Activated CD4-positive, alpha-beta T cell treated with anti-CD3 and anti-CD28 coated beads for 36 hours (primary cell): ENCODE results near the gene SUMO4. TPM values are rescaled to one million over a fixed set of nuclear protein-coding genes. Genes with fewer than 3 reads are reported as not detected.

Experiments
- ATAC-seq: fragments of 200-7000 bp; cut with Tn5 transposase; one replicate; pipeline ENCODE4 v1.10.0; 2021; ENCODE audit warnings: mild to moderate bottlenecking, moderate library complexity
- CTCF ChIA-PET: fragments of 350-600 bp; sonication (Branson Sonifier 250); formaldehyde crosslinking; loops from one replicate; lab custom pipeline; 2021; ENCODE audit warnings: antibody characterized with exemption; lab: Charles Lee
- POLR2A ChIA-PET: fragments of 350-600 bp; sonication (Branson Sonifier 250); formaldehyde crosslinking; loops from one replicate; lab custom pipeline; 2021; ENCODE audit warnings: antibody characterized with exemption, inconsistent platforms; lab: Charles Lee
- DNase-seq: peaks from one replicate; pipeline ENCODE4 v3.0.0-alpha.2; 2020
- H3K27ac Mint-ChIP-seq: one replicate; pipeline ENCODE4 v1.8.0; 2021; ENCODE audit warnings: mixed read lengths
- H3K27me3 Mint-ChIP-seq: one replicate; pipeline ENCODE4 v1.8.0; 2021; ENCODE audit warnings: mixed read lengths
- H3K36me3 Mint-ChIP-seq: one replicate; pipeline ENCODE4 v1.8.0; 2021; ENCODE audit warnings: low read depth, mixed read lengths
- H3K4me1 Mint-ChIP-seq: one replicate; pipeline ENCODE4 v1.8.0; 2021; ENCODE audit warnings: mixed read lengths
- H3K4me3 Mint-ChIP-seq: one replicate; pipeline ENCODE4 v1.8.0; 2021; ENCODE audit warnings: mild to moderate bottlenecking, moderate library complexity, mixed read lengths
- H3K9me3 Mint-ChIP-seq: one replicate; pipeline ENCODE4 v1.8.0; 2021; ENCODE audit warnings: low read depth, mixed read lengths
- intact Hi-C, 2 experiments: fragments of 100-400 bp; cut with DNase I in 1 of 2; cut with micrococcal nuclease in 1 of 2; formaldehyde crosslinking; loops; one replicate each; pipeline versions ENCODE4 v1.14.2 to v1.15.1; 2022 to 2024; cut with DNase I, micrococcal nuclease
- total RNA-seq, 2 experiments: library from RNA; stranded (reverse); gene quantifications; one replicate each; pipeline ENCODE4 v1.2.3, GENCODE V29; 2021

The SUMO4 gene
- total RNA-seq, 2 experiments from 2014 or later = 4.7 to 5.3 TPM

- Mint-ChIP-seq H3K9me3 (no peaks in the 10 kb centered on the region), H3K27ac (no peak overlapping the region), H3K27me3 (no peaks in the 10 kb centered on the region), H3K36me3 (no peaks in the 10 kb centered on the region), H3K4me3 (no peak overlapping the region), H3K4me1 (peaks cover 6% of the 10 kb centered on the region)
- ATAC-seq (no peak), DNase-seq (no peak)
- CTCF ChIA-PET = interaction anchor here (0.6 to 5.8 kb wide), 21 partner anchors 8 to 855 kb away, joined by 3 to 118 read pairs (median 4); no protein-coding TSS in a partner anchor
- POLR2A ChIA-PET = no interaction called here
- intact Hi-C loops = loop anchor here in 1 of 2 experiments (2.0 to 5.0 kb wide), 4 partner anchors 115 to 856 kb away; partner anchors contain the start of gene UST
Measured at GRCh38 chr6:149433405-149433804, 33.3 kb downstream of the SUMO4 start.

- DNase-seq = no peak
- no peaks in the 10 kb centered on the region for H3K9me3 Mint-ChIP-seq
- H3K4me1 Mint-ChIP-seq = peaks cover 11% of the 10 kb centered on the region
- no peak for ATAC-seq
- CTCF ChIA-PET = interaction anchor here (0.6 to 5.8 kb wide), 20 partner anchors 9 to 856 kb away, joined by 3 to 118 read pairs (median 4); no protein-coding TSS in a partner anchor
- H3K27ac Mint-ChIP-seq = no peak overlapping the region
- intact Hi-C loops = loop anchor here in 1 of 2 experiments (2.0 to 5.0 kb wide), 4 partner anchors 115 to 857 kb away; partner anchors contain the start of gene UST
- no peaks in the 10 kb centered on the region for H3K27me3 Mint-ChIP-seq
- H3K36me3 Mint-ChIP-seq = no peaks in the 10 kb centered on the region
- H3K4me3 Mint-ChIP-seq = no peak overlapping the region
- POLR2A ChIA-PET = no interaction called here
Measured at GRCh38 chr6:149433881-149434280, 33.8 kb downstream of the SUMO4 start.

- intact Hi-C loops = no loop called here
- ATAC-seq = no peak
- H3K27me3 Mint-ChIP-seq = no peaks in the 10 kb centered on the region
- peaks cover 18% of the 10 kb centered on the region for H3K4me1 Mint-ChIP-seq
- DNase-seq = no peak
- H3K9me3 Mint-ChIP-seq = no peaks in the 10 kb centered on the region
- no peak overlapping the region for H3K27ac Mint-ChIP-seq
- H3K36me3 Mint-ChIP-seq = no peaks in the 10 kb centered on the region
- ChIA-PET POLR2A (no interaction called here), CTCF (interaction anchor here (0.5 to 4.5 kb wide), 4 partner anchors 8 to 408 kb away, joined by 3 to 29 read pairs (median 4); no protein-coding TSS in a partner anchor)
- H3K4me3 Mint-ChIP-seq = no peak overlapping the region
Measured at GRCh38 chr6:149435919-149436586, 36.0 kb downstream of the SUMO4 start.

- intact Hi-C loops = no loop called here
- no peaks in the 10 kb centered on the region for H3K27me3 Mint-ChIP-seq
- peaks cover 18% of the 10 kb centered on the region for H3K4me1 Mint-ChIP-seq
- no peak overlapping the region for H3K27ac Mint-ChIP-seq
- POLR2A ChIA-PET = no interaction called here
- H3K4me3 Mint-ChIP-seq = no peak overlapping the region
- no peak for DNase-seq
- H3K9me3 Mint-ChIP-seq = no peaks in the 10 kb centered on the region
- no peaks in the 10 kb centered on the region for H3K36me3 Mint-ChIP-seq
- CTCF ChIA-PET = interaction anchor here (0.5 to 4.5 kb wide), 4 partner anchors 9 to 408 kb away, joined by 3 to 29 read pairs (median 4); no protein-coding TSS in a partner anchor
- ATAC-seq = no peak
Measured at GRCh38 chr6:149436647-149437046, 36.6 kb downstream of the SUMO4 start.

GRCh38 chr6:149437212-149437611 lies 37.1 kb downstream of the SUMO4 start:
- Mint-ChIP-seq H3K4me1 (peaks cover 15% of the 10 kb centered on the region), H3K36me3 (no peaks in the 10 kb centered on the region), H3K27me3 (no peaks in the 10 kb centered on the region), H3K4me3 (no peak overlapping the region), H3K27ac (no peak overlapping the region), H3K9me3 (no peaks in the 10 kb centered on the region)
- CTCF ChIA-PET = interaction anchor here (1.4 to 4.5 kb wide), 2 partner anchors 79 to 409 kb away, joined by 3 to 29 read pairs; no protein-coding TSS in a partner anchor
- DNase-seq = no peak
- POLR2A ChIA-PET = no interaction called here
- no peak for ATAC-seq
- intact Hi-C loops = no loop called here

DNA sequence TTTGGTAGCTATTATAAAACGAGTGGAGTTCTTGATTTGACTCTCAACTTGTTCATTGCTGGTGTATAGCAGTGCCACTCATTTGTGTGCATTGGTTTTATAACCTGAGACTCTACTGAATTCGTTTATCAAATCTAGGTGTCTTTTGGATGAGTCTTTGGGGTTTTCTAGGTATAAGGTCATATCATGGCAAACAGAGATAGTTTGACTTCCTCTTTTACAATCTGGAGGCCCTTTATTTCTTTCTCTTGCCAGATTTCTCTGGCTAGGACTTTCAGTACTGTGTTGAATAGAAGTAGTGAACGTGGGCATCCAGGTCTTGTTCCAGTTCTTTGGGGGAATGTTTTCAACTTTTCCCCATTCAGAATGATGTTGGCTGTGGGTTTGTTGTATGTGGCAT lies 38.8 kb downstream of the SUMO4 start:
- DNase-seq = no peak
- POLR2A ChIA-PET = interaction anchor here (0.8 kb wide), 1 partner anchor 408 kb away, joined by 3 read pairs; no protein-coding TSS in a partner anchor

DNA sequence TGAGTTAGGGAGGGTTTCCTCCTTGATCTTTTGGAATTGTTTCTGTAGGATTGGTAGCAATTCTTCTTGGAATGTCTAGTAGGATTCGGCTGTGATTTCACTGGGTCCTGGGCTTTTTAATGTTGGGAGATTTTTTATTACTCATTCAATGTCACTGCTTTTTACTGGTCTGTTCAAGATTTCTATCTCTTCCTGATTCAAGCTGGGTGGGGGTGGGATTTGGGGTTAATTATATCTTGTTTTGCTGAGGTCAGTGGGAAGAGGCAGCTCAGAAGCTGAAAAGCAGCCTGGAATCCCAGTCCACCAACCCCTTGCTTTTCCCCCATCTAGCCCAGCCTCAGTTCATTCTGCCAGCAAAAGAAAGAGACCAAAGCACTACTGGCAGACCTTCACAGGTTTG lies 39.6 kb downstream of the SUMO4 start:
- Mint-ChIP-seq H3K4me3 (no peak overlapping the region), H3K27ac (no peak overlapping the region)

More for the DNA sequence above, 38.8 kb downstream of the SUMO4 start:
- CTCF ChIA-PET = interaction anchor here (1.0 to 1.5 kb wide), 2 partner anchors 78 to 354 kb away, joined by 3 read pairs; no protein-coding TSS in a partner anchor
- intact Hi-C loops = no loop called here
- peaks cover 15% of the 10 kb centered on the region for H3K4me1 Mint-ChIP-seq
- H3K9me3 Mint-ChIP-seq = no peaks in the 10 kb centered on the region
- no peak overlapping the region for H3K4me3 Mint-ChIP-seq
- H3K27me3 Mint-ChIP-seq = no peaks in the 10 kb centered on the region
- no peak overlapping the region for H3K27ac Mint-ChIP-seq
- H3K36me3 Mint-ChIP-seq = no peaks in the 10 kb centered on the region
- ATAC-seq = peak; percentile 86

GRCh38 chr6:149440735-149441671 lies 40.9 kb downstream of the SUMO4 start:
- no peak for DNase-seq
- ChIA-PET CTCF (interaction anchor here (0.6 to 1.9 kb wide), 11 partner anchors 9 to 469 kb away, joined by 3 to 18 read pairs (median 3); no protein-coding TSS in a partner anchor), POLR2A (no interaction called here)

More for the DNA sequence above, 39.6 kb downstream of the SUMO4 start:
- intact Hi-C loops = no loop called here
- Mint-ChIP-seq H3K9me3 (no peaks in the 10 kb centered on the region), H3K4me1 (peaks cover 15% of the 10 kb centered on the region), H3K27me3 (no peaks in the 10 kb centered on the region), H3K36me3 (peaks cover 2% of the 10 kb centered on the region)
- ChIA-PET POLR2A (no interaction called here), CTCF (interaction anchor here (0.6 to 1.5 kb wide), 4 partner anchors 14 to 355 kb away, joined by 3 read pairs; no protein-coding TSS in a partner anchor)
- DNase-seq = no peak
- ATAC-seq = no peak

DNA sequence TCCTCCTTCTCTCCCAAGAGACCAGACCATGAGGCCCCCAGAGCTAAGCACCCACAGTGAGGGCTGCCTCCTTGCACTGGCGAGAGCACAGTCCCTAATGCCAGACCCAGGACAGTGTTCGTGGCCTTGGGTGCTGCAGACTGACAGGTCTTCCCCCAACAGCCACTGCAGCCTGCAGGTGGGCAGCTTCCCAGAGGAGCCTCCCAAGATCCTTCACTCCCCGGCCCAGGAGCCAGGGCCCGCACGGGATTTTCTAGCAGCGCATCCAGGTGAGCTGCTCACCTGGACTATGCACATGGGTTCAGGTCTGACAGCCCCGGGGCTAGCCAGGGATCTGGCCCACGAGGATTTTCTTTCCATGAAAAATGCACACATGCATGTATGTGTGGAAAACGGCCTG lies 41.7 kb downstream of the SUMO4 start:
- H3K27ac Mint-ChIP-seq = no peak overlapping the region
- DNase-seq = no peak
- peaks cover 3% of the 10 kb centered on the region for H3K36me3 Mint-ChIP-seq
- no peak overlapping the region for H3K4me3 Mint-ChIP-seq
- no peaks in the 10 kb centered on the region for H3K27me3 Mint-ChIP-seq
- H3K9me3 Mint-ChIP-seq = no peaks in the 10 kb centered on the region
- intact Hi-C loops = no loop called here
- peaks cover 15% of the 10 kb centered on the region for H3K4me1 Mint-ChIP-seq
- ChIA-PET POLR2A (no interaction called here), CTCF (interaction anchor here (0.6 to 1.9 kb wide), 6 partner anchors 10 to 315 kb away, joined by 3 to 18 read pairs (median 3); no protein-coding TSS in a partner anchor)
- no peak for ATAC-seq

More at GRCh38 chr6:149440735-149441671, 40.9 kb downstream of the SUMO4 start:
- Mint-ChIP-seq H3K36me3 (peaks cover 3% of the 10 kb centered on the region), H3K4me3 (no peak overlapping the region), H3K9me3 (no peaks in the 10 kb centered on the region), H3K4me1 (peaks cover 15% of the 10 kb centered on the region), H3K27ac (no peak overlapping the region), H3K27me3 (no peaks in the 10 kb centered on the region)
- intact Hi-C loops = no loop called here
- ATAC-seq = no peak

- Mint-ChIP-seq H3K27me3 (no peaks in the 10 kb centered on the region), H3K36me3 (peaks cover 8% of the 10 kb centered on the region), H3K4me1 (peaks cover 10% of the 10 kb centered on the region), H3K27ac (no peak overlapping the region), H3K4me3 (no peak overlapping the region), H3K9me3 (no peaks in the 10 kb centered on the region)
- intact Hi-C loops = no loop called here
- ATAC-seq (peak; percentile 35), DNase-seq (peak; percentile 43)
- ChIA-PET CTCF (interaction anchor here (0.9 to 4.8 kb wide), 2 partner anchors 24 to 73 kb away, joined by 3 to 26 read pairs; no protein-coding TSS in a partner anchor), POLR2A (interaction anchor here (0.6 kb wide), 1 partner anchor 36 kb away, joined by 4 read pairs; no protein-coding TSS in a partner anchor)
Measured at GRCh38 chr6:149443411-149444181, 43.5 kb downstream of the SUMO4 start.
